Heart left ventricle (tissue), 16 donors: ENCODE results near the gene MCC. TPM values are rescaled to one million over a fixed set of nuclear protein-coding genes. Genes with fewer than 3 reads are reported as not detected.

Experiments
- ATAC-seq, 4 donors: fragments of 200-7000 bp; cut with Tn5 transposase; one replicate each; pipeline ENCODE4 v1.9.1; 2020 to 2022; ENCODE audit warnings: moderate library complexity in 4 of 4, mild to moderate bottlenecking in 3 of 4, moderate number of reproducible peaks in 1 of 4
- DNase-seq, 5 donors: peaks; one replicate each; pipeline ENCODE4 v3.0.0-alpha.2; 2020
- H3K27ac ChIP-seq, 12 donors: fragments of 200-600 bp; sonication (generic) in 4 of 12; one replicate each; pipeline versions ENCODE4 v1.5.0 to v1.8.0; 2016 to 2022; ENCODE audit warnings: mild to moderate bottlenecking in 2 of 12
- H3K27me3 ChIP-seq, 9 donors: fragments of 200-600 bp; sonication (generic) in 2 of 9; one replicate each; pipeline versions ENCODE4 v1.5.1 to v1.8.0; 2016 to 2022; ENCODE audit warnings: mild to moderate bottlenecking in 3 of 9
- H3K36me3 ChIP-seq, 9 donors: fragments of 200-600 bp; sonication (generic) in 2 of 9; one replicate each; pipeline versions ENCODE4 v1.5.0 to v1.8.0; 2018 to 2022; ENCODE audit warnings: mild to moderate bottlenecking in 2 of 9
- H3K4me1 ChIP-seq, 12 donors: fragments of 200-600 bp; sonication (generic) in 4 of 12; one replicate each; pipeline versions ENCODE4 v1.5.0 to v1.8.0; 2016 to 2022; ENCODE audit warnings: mild to moderate bottlenecking in 3 of 12
- H3K4me3 ChIP-seq, 12 donors: fragments of 200-600 bp; sonication (generic) in 4 of 12; one replicate each; pipeline versions ENCODE4 v1.5.0 to v1.8.0; 2017 to 2022; ENCODE audit warnings: mild to moderate bottlenecking in 9 of 12, moderate library complexity in 4 of 12
- H3K9me3 ChIP-seq, 12 donors: fragments of 200-600 bp; sonication (generic) in 4 of 12; one replicate each; pipeline versions ENCODE4 v1.5.0 to v1.8.0; 2016 to 2022; ENCODE audit warnings: mild to moderate bottlenecking in 1 of 12
- POLR2A ChIP-seq, 2 donors: fragments of 450-650 bp; IDR thresholded peaks; one replicate each; pipeline ENCODE4 v1.6.1; 2017; ENCODE audit warnings: antibody characterized with exemption in 2 of 2, mild to moderate bottlenecking in 2 of 2, moderate library complexity in 2 of 2
- WGBS, 4 donors: extraction: QIAGEN DNeasy Blood & Tissue Kit in 2 of 4; methylation state at CpG; one replicate each; pipeline versions ENCODE4 v1.1.5 to v1.1.7; 2013 to 2018; 5-methylcytosine and 5-hydroxymethylcytosine counted together
- intact Hi-C, 10 donors: fragments of 100-400 bp; cut with DNase I; formaldehyde crosslinking; loops; one replicate each; pipeline versions ENCODE4 v1.11.1 to v1.14.2; 2022
- polyA plus RNA-seq, 2 donors: library from polyadenylated mRNA; stranded (reverse); fragments of 200-250 nt; gene quantifications; one replicate each; pipeline ENCODE4 v1.2.3, GENCODE V29; 2013
- total RNA-seq, 9 donors: library from RNA; depleted of rRNA in 2 of 9; stranded (reverse); fragments of >200 nt in 2 of 9; fragmentation: NEBNext Ultra II Directional in 3 of 9; extraction: Animal tissue kit (Norgen Biotek cat#: 25700) in 3 of 9; gene quantifications; one replicate each; pipeline versions ENCODE4 v1.1.0 to v1.2.4, GENCODE V29; 2016 to 2023
- TF ChIP-seq, protein P1 (sequence below), 12 donors: fragments of 200-600 bp; sonication (generic) in 4 of 12; IDR thresholded peaks; one replicate each; pipeline versions ENCODE4 v1.5.0 to v1.8.0; 2018 to 2022; ENCODE audit warnings: antibody characterized with exemption in 12 of 12, mild to moderate bottlenecking in 5 of 12
- donor health status: ischemic (EF 13 %, LVEDD 7.1; RV severe dilation, severe dysfunction).
- donor health status: healthy with polysubstance abuse.
- donor health status: DM: no; HTN: yes; CAD: no.
- donor health status: DM: no; HTN: no; CAD: no.
- donor health status: ischemic (EF 25% LVEDD 6.9; RV normal size, moderate dysfunction).
- donor health status: ischemic (EF 25% LVEDD 5.7; RV mildly dilated, moderate dysfunction).
- donor health status: healthy.
- donor health status: DM: yes; HTN: yes; CAD: no.
- donor health status: ischemic (EF 35%, LVEDD 5.7; RV mildly dilated, moderate dysfunction).
- donor health status: nonischemic (EF 11% LVEDD 7.7; RV severe dilation, severe dysfunction).
- donor health status: DM: yes; HTN: yes; CAD: no.
- donor health status: PGD.
- donor health status: ischemic (EF 29% LVEDD 5.4; RV normal size, mild dysfunction).
- donor health status: nonischemic (EF 23%, LVEDD 6.1; RV moderate dilation, normal function).

The MCC gene
- total and polyA plus RNA-seq, 11 donors = 6.1 to 33.8 (median 24.3) TPM

DNA sequence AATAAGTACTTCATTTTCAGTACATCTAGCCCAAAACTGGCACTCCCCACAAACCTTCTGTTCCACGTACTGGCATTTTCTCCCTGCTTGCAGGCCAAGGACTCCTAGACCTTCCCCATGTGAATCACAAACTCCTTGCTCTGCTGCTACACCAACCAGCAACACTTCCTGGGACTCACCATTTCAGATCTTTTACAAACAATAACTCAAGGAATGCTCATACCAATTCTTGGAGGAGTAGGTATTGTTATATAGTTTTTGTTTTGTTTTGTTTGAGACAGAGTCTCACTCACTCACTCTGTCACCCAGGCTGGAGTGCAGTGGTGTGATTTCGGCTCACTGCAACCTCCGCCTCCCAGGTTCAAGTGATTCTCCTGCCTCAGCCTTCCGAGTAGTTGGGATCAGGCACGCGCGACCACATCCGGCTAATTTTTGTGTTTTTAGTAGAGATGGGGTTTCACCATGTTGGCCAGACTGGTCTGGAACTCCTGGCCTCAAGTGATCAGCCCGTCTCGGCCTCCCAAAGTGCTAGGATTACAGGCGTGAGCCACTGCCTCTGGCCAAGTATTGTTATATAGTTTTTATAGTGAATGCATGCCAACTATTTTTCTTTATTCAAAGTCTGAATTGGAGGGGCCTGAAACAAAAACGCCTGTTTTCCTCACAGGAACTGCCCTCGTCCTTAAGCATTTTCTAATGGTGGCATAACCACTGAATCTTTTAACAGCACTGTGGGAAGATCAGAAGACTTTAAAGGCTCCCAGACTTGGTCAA is 264.2 kb downstream of the MCC start:
- Histone ChIP-seq H3K9me3 (no peaks in the 10 kb centered on the region), H3K4me3 (no peak overlapping the region), H3K36me3 (no peaks in the 10 kb centered on the region), H3K27me3 (no peaks in the 10 kb centered on the region), H3K27ac (peak overlapping the region; percentile 5 to 70 (median 44)), H3K4me1 (peaks cover 0 to 50% (median 26%) of the 10 kb centered on the region in 12 donors)
- intact Hi-C loops = no loop called here
- TF ChIP-seq, protein P1, sequence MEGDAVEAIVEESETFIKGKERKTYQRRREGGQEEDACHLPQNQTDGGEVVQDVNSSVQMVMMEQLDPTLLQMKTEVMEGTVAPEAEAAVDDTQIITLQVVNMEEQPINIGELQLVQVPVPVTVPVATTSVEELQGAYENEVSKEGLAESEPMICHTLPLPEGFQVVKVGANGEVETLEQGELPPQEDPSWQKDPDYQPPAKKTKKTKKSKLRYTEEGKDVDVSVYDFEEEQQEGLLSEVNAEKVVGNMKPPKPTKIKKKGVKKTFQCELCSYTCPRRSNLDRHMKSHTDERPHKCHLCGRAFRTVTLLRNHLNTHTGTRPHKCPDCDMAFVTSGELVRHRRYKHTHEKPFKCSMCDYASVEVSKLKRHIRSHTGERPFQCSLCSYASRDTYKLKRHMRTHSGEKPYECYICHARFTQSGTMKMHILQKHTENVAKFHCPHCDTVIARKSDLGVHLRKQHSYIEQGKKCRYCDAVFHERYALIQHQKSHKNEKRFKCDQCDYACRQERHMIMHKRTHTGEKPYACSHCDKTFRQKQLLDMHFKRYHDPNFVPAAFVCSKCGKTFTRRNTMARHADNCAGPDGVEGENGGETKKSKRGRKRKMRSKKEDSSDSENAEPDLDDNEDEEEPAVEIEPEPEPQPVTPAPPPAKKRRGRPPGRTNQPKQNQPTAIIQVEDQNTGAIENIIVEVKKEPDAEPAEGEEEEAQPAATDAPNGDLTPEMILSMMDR (IDR thresholded peaks at IDR 0.05) = no peak
- TF ChIP-seq POLR2A (IDR thresholded peaks at IDR 0.05) = no peak
- no peak for DNase-seq
- 67 to 77% (median 73%) methylated on average over 13 of the region's 13 CpGs for WGBS, 4 donors
- peak in 2 of 4 donors; percentile 17 to 32 for ATAC-seq

DNA sequence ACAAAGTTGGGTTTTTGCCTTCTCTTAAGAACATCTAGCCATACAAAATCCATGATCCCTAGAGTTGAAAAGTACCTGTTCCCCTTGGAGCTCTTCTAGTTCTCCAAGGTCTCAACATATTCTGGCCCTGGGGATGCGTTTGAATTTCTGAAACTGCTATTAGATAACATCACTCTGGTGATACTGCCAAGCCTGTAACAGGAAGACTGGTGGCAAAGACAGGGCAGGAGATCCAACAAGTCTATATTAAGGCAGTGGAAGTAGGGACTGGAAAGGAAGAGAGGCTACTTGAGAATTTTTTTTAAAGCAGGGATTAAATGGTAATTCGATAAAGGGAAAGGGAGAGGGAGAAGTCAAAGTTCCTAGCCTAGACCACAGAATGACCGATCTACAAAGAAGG is 264.9 kb downstream of the MCC start:
- peaks cover 0 to 55% (median 32%) of the 10 kb centered on the region in 12 donors for H3K4me1 ChIP-seq
- no peaks in the 10 kb centered on the region for H3K36me3 ChIP-seq
- ATAC-seq (no peak), DNase-seq (no peak)
- H3K9me3 ChIP-seq = no peaks in the 10 kb centered on the region
- 68 to 78% (median 77%) methylated on average over 3 of the region's 3 CpGs for WGBS, 4 donors
- no peaks in the 10 kb centered on the region for H3K27me3 ChIP-seq
- H3K4me3 ChIP-seq = no peak overlapping the region
- TF ChIP-seq, protein P1 (IDR thresholded peaks at IDR 0.05) = no peak
- no peak for TF ChIP-seq POLR2A (IDR thresholded peaks at IDR 0.05)
- intact Hi-C loops = no loop called here
- H3K27ac ChIP-seq = peak overlapping the region in 7 of 12 donors; percentile 5 to 70 (median 46)

DNA sequence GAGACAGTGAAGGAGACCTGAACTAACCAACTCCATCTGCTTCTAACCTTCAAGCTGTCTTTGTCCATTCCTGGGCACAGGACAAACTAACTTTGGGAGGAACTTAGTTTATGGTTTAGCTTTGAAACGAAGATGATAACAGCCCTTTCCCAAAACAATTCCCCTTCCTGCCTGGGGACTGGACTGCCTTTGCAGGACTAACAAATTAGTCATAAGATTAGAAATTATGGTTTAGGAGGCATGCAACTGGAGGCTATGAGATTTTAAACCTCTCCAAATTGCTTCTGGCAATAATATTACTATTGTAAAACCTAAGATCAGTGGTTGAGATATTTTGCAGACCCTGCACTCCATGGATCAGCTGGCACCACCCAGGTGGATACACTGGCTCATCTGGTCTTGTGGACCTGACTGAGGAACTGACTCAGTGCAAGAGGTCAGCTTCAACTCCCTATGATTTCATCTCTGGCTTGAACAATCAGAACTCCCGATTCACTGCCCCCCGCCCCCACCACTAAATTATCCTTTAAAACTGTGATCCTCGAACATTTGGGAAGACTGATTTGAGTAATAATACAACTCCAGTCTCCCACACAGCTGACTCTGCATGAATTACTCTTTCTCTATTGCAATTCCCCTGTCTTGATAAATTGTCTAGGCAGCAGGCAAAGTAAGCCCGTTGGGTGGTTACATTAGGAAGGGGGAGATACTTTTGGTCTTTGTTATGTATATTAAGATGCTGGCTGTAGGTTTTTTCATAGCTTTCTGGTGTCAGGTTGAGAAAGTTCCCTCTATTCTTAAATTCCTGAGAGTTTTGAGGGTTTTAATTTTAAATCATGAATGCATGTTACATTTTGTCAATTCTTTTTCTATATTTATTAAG is 266.7 kb downstream of the MCC start:
- 69 to 75% (median 71%) methylated on average over 5 of the region's 5 CpGs for WGBS, 4 donors
- peaks cover 5 to 73% (median 42%) of the 10 kb centered on the region in 12 donors for H3K4me1 ChIP-seq
- intact Hi-C loops = no loop called here

More for the DNA sequence above, 266.7 kb downstream of the MCC start:
- TF ChIP-seq, protein P1 (IDR thresholded peaks at IDR 0.05) = no peak
- TF ChIP-seq POLR2A (IDR thresholded peaks at IDR 0.05) = no peak
- H3K4me3 ChIP-seq = no peak overlapping the region
- DNase-seq (no peak), ATAC-seq (no peak)
- peak overlapping the region in 4 of 12 donors; percentile 23 to 71 (median 37) for H3K27ac ChIP-seq
- H3K27me3 ChIP-seq = no peaks in the 10 kb centered on the region
- no peaks in the 10 kb centered on the region for H3K9me3 ChIP-seq
- no peaks in the 10 kb centered on the region for H3K36me3 ChIP-seq
